MM.1S (cell line): ENCODE measurements around the gene STK17A.

Experiments
- DNase-seq: peaks from one replicate; pipeline ENCODE4 v3.0.0-alpha.2; 2015
- H2AFZ ChIP-seq: fragments of 300-600 bp; sonication (generic); 2 replicates; pipeline ENCODE4 v1.6.0; 2016; ENCODE audit warnings: antibody characterized with exemption, low read length
- H3F3A ChIP-seq: fragments of 300-600 bp; sonication (generic); 2 replicates; pipeline ENCODE4 v1.6.1; 2016; ENCODE audit warnings: mild to moderate bottlenecking, antibody characterized with exemption, low read length, moderate library complexity, mixed read lengths; ENCODE audit not compliant: insufficient read depth
- H3K27ac ChIP-seq: fragments of 300-600 bp; sonication (generic); 2 replicates; pipeline ENCODE4 v1.5.1; 2016; ENCODE audit warnings: mild to moderate bottlenecking, low read length
- H3K27me3 ChIP-seq: fragments of 300-600 bp; sonication (generic); replicated peaks from 2 replicates; pipeline ENCODE4 v1.6.0; 2016; ENCODE audit warnings: low read length; ENCODE audit not compliant: insufficient read depth
- H3K36me3 ChIP-seq: fragments of 300-600 bp; sonication (generic); replicated peaks from 2 replicates; pipeline ENCODE4 v1.6.1; 2016; ENCODE audit warnings: mild to moderate bottlenecking, low read length, mixed read lengths; ENCODE audit not compliant: insufficient read depth
- H3K4me1 ChIP-seq: fragments of 300-600 bp; sonication (generic); 2 replicates; pipeline ENCODE4 v1.6.1; 2016; ENCODE audit warnings: low read length, mixed read lengths
- H3K4me2 ChIP-seq: fragments of 300-600 bp; sonication (generic); 2 replicates; pipeline ENCODE4 v1.6.0; 2016; ENCODE audit warnings: low read depth, low read length
- H3K4me3 ChIP-seq: fragments of 300-600 bp; sonication (generic); 2 replicates; pipeline ENCODE4 v1.5.1; 2016; ENCODE audit warnings: low read length, mixed read lengths
- H3K79me2 ChIP-seq: fragments of 300-600 bp; sonication (generic); 2 replicates; pipeline ENCODE4 v1.6.1; 2016; ENCODE audit warnings: mixed run types, low read length, mixed read lengths
- H3K9ac ChIP-seq: fragments of 300-600 bp; sonication (generic); 2 replicates; pipeline ENCODE4 v1.6.1; 2016; ENCODE audit warnings: low read length, mixed read lengths
- H3K9me2 ChIP-seq: fragments of 300-600 bp; sonication (generic); replicated peaks from 2 replicates; pipeline ENCODE4 v1.6.1; 2016; ENCODE audit warnings: mild to moderate bottlenecking, low read length, mixed read lengths; ENCODE audit not compliant: insufficient read depth
- H3K9me3 ChIP-seq: fragments of 300-600 bp; sonication (generic); replicated peaks from 2 replicates; pipeline ENCODE4 v1.6.1; 2016; ENCODE audit warnings: mild to moderate bottlenecking, low read length, mixed read lengths; ENCODE audit not compliant: insufficient read depth
- H4K20me1 ChIP-seq: fragments of 300-600 bp; sonication (generic); 2 replicates; pipeline ENCODE4 v1.6.1; 2016; ENCODE audit warnings: mild to moderate bottlenecking, low read length, moderate library complexity, mixed read lengths; ENCODE audit not compliant: insufficient read depth
- EZH2 ChIP-seq: fragments of 300-600 bp; sonication (generic); optimal IDR thresholded peaks from 2 replicates; pipeline ENCODE3; 2017; ENCODE audit warnings: low read depth, mild to moderate bottlenecking, antibody characterized with exemption, low read length, mixed read lengths
- EZH2phosphoT487 ChIP-seq: fragments of 300-600 bp; sonication (generic); IDR thresholded peaks from 2 replicates; pipeline ENCODE4 v1.6.1; 2018; ENCODE audit warnings: antibody characterized with exemption, low read length
- TF ChIP-seq, protein P1 (sequence below): fragments of 300-600 bp; sonication (generic); IDR thresholded peaks from 2 replicates; pipeline ENCODE4 v1.5.1; 2016; ENCODE audit warnings: antibody characterized with exemption, low read length, mixed read lengths

The STK17A gene

DNA sequence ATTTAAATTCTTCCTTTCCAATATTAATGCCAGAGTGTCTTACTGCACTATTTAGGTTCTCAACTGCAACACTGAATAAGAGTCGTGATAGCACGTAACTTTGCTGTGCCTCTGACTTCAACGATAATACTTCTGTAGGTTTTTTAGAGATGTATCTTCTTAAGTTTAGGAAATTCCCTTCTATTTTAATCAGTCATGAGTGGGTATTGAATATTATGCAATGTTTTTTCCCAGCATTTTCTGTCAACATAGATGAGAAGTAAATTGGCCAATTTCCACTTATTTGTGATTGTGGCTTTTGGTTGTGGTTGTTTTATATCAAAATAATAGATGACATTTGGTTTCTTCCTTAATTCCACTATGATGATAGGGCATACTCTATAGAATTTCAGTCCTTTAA is 6.7 kb upstream of the STK17A start:
- Histone ChIP-seq H3K79me2 (no peaks in the 10 kb centered on the region), H3K36me3 (no peaks in the 10 kb centered on the region), H3K4me3 (no peak overlapping the region), H3K9me3 (no peaks in the 10 kb centered on the region), H4K20me1 (no peaks in the 10 kb centered on the region), H3K9ac (no peak overlapping the region), H3K27ac (no peak overlapping the region), H3K4me2 (no peak overlapping the region), H3K4me1 (peaks cover 16% of the 10 kb centered on the region), H2AFZ (no peak overlapping the region), H3K9me2 (no peaks in the 10 kb centered on the region), H3F3A (peaks cover 8% of the 10 kb centered on the region), H3K27me3 (no peaks in the 10 kb centered on the region)
- no peak for TF ChIP-seq EZH2
- TF ChIP-seq EZH2phosphoT487: no peak
- TF ChIP-seq, protein P1, sequence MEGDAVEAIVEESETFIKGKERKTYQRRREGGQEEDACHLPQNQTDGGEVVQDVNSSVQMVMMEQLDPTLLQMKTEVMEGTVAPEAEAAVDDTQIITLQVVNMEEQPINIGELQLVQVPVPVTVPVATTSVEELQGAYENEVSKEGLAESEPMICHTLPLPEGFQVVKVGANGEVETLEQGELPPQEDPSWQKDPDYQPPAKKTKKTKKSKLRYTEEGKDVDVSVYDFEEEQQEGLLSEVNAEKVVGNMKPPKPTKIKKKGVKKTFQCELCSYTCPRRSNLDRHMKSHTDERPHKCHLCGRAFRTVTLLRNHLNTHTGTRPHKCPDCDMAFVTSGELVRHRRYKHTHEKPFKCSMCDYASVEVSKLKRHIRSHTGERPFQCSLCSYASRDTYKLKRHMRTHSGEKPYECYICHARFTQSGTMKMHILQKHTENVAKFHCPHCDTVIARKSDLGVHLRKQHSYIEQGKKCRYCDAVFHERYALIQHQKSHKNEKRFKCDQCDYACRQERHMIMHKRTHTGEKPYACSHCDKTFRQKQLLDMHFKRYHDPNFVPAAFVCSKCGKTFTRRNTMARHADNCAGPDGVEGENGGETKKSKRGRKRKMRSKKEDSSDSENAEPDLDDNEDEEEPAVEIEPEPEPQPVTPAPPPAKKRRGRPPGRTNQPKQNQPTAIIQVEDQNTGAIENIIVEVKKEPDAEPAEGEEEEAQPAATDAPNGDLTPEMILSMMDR: no peak
- DNase-seq: no peak

DNA sequence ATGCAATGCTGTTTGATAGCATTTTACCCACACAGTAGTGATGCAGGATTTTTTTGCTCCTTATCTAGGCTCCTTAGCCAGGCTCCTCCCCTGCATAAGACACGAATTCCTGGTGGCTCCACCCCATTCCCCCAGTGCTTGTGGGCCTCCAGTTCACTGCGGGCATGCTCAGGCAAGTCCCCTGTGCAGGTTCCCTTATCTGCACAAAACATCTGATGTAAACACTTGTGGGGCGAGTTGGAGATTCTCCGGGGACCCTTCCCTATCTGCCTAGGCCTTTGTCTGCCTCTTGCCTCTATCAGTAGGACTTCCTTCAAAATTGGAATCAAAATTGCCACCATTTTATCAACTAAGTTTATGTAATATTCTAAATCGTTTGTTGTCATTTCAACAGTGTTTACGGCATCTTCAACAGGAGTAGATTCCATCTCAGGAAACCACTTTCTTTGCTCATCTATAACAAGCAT is 5.4 kb upstream of the STK17A start:
- no peak for DNase-seq
- no peaks in the 10 kb centered on the region for H3K9me2 ChIP-seq
- no peak overlapping the region for H2AFZ ChIP-seq
- H3K4me3 ChIP-seq: no peak overlapping the region
- no peaks in the 10 kb centered on the region for H3K36me3 ChIP-seq
- H4K20me1 ChIP-seq: no peaks in the 10 kb centered on the region
- TF ChIP-seq EZH2: no peak
- TF ChIP-seq EZH2phosphoT487: no peak
- TF ChIP-seq, protein P1: no peak
- no peak overlapping the region for H3K27ac ChIP-seq
- H3K9me3 ChIP-seq: no peaks in the 10 kb centered on the region
- H3K4me1 ChIP-seq: peaks cover 18% of the 10 kb centered on the region
- H3K4me2 ChIP-seq: no peak overlapping the region
- no peaks in the 10 kb centered on the region for H3K79me2 ChIP-seq
- peaks cover 4% of the 10 kb centered on the region; the same call in 1 of the 2 replicates for H3F3A ChIP-seq
- H3K27me3 ChIP-seq: no peaks in the 10 kb centered on the region
- no peak overlapping the region for H3K9ac ChIP-seq

- no peaks in the 10 kb centered on the region for H4K20me1 ChIP-seq
- no peaks in the 10 kb centered on the region for H3K27me3 ChIP-seq
- peak overlapping the region; percentile 77 for H3K9ac ChIP-seq
- peak overlapping the region; percentile 80 for H3K27ac ChIP-seq
- peaks cover 29% of the 10 kb centered on the region for H3F3A ChIP-seq
- no peaks in the 10 kb centered on the region for H3K9me2 ChIP-seq
- no peaks in the 10 kb centered on the region for H3K36me3 ChIP-seq
- H3K4me2 ChIP-seq: peak overlapping the region; percentile 86
- no peaks in the 10 kb centered on the region for H3K9me3 ChIP-seq
- DNase-seq: peak; percentile 74
- H2AFZ ChIP-seq: peak overlapping the region; percentile 37
- H3K79me2 ChIP-seq: peaks cover 54% of the 10 kb centered on the region
- TF ChIP-seq, protein P1: no peak
- TF ChIP-seq EZH2phosphoT487: no peak
- no peak for TF ChIP-seq EZH2
- peaks cover 27% of the 10 kb centered on the region for H3K4me1 ChIP-seq
- H3K4me3 ChIP-seq: peak overlapping the region; percentile 80
Measured at GRCh38 chr7:43583424-43584194, 701 bp downstream of the STK17A start.
